Glomerular endothelial cell (primary cell): ENCODE measurements around the gene GLI3. TPM values are rescaled to one million over a fixed set of nuclear protein-coding genes. Genes with fewer than 3 reads are reported as not detected.
A peak's percentile ranks its signal among the peaks of the same experiment; 100 is the strongest.

Source experiments
- DNase-seq: peaks from one replicate; pipeline ENCODE4 v3.0.0-alpha.2; 2011; ENCODE audit warnings: low read depth, low spot score; ENCODE audit errors: extremely low read depth
- total RNA-seq: library from RNA; depleted of rRNA; stranded (reverse); fragments of >200 nt; gene quantifications from 2 replicates; pipeline ENCODE4 v1.2.3, GENCODE V29; 2015

GLI3 gene
- total RNA-seq, 1 donor from 2014 or later, result 10.9 TPM

DNA sequence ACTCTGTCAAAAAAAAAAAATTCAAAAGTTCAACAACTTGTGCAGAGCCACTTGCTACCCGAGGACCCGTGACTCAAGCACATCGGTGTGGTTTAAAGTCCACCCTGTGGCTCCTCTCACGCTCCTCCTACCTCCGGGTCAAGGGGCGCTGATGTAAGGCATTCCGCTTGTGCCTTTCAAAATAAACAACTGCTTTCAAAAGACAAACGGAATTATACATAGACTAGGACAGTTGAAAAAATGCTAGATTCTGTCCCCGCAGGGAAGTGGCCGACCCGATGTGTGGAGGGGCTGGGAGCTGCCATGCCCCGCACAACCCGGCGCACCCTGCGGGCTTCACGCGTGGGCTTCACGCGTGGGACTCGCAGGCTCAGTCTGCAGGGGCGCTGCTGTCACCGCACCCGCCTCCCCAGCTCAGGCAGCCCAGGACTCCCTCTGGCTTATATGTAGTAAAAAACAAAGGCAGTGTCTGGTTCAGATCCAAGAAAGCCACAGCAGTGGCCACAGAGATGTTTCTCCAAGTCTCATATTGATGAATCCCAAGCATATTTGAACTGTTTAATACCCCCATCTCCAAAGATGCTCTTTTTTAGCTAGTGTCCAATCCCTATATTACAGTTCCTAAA, 294.4 kb downstream of the GLI3 start:
- no peak for DNase-seq

DNA sequence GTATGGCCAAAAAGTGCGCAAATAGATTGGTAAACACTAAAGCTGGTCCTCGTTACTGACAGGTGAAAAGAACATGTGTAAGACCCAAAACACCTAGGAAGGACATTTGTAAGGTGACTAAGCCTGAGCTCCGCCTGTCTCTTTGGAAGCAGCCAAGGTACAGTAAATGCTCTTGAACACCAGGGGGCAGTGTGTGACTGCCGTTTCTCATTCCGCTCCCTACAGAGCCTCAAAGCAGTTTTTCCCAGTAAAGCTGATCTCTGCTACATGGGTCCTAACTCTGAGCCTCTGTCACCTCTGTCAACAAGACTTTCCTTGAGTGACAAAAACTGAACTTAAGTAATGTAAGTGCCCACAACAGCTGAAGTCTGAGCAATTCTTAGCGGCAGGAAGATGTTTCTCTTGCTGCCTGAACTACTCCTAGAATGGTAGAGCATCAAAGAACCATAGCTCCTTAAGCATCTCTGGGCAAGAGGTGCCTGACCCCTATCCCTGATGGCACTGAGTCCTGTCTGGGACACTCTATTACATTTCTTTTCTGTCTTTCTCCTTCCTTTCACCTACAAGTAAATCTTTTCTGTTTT, 296.2 kb downstream of the GLI3 start:
- DNase-seq, result no peak

DNA sequence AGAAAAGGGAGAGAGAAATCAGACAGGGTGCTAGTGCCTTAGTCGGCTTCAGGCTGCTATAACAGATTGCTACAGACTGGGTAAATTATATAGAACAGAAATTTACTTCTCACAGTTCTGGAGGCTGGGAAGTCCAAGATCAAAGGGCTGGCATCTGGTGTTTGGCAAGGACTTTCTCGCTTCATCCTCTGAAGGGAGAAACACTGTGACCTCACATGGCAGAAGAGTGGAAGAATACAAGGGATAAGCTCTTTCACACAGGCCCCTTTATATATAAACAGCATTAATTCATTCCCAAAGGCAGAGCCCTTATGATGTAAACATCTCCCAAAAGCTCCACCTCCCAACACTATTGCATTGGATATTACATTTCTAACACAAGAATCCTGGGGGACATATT, 298.6 kb downstream of the GLI3 start:
- DNase-seq, result no peak

DNA sequence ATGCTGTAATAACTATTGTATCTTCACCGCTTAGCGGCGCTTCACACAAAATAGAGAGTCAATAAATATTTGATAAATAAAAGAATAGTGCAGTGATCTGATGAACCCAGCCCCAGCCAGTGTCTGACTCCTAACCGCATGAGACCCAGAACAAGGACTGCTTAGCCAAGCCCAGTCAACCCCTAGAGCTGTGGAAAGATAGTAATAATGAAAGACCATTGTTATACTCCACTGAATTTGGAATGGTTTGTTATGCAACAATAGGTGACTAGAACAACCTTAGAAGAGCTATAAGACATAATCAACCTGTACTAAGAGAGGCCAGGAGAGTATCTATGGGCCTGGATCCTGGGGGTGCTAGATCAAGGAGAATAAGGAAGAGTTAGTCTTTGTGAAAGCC, 303.6 kb downstream of the GLI3 start:
- no peak for DNase-seq

DNA sequence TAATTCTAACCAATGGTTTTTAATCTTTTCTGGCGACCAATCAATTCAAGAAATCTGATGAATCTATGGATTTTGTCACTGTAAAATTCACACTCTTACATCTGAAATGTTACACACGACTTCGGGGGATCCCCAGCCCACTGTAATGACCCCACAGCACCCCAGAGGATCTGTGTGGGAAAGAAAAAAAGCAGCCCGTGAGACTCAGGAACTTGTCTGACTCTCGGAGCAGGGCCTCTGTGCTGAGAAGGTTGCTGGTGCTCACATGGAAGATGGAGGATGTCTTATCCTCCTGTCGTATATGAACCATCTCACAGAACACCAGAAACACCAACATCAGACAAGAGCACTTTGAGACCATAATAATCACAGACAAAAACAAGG, 305.8 kb downstream of the GLI3 start:
- DNase-seq, result no peak

DNA sequence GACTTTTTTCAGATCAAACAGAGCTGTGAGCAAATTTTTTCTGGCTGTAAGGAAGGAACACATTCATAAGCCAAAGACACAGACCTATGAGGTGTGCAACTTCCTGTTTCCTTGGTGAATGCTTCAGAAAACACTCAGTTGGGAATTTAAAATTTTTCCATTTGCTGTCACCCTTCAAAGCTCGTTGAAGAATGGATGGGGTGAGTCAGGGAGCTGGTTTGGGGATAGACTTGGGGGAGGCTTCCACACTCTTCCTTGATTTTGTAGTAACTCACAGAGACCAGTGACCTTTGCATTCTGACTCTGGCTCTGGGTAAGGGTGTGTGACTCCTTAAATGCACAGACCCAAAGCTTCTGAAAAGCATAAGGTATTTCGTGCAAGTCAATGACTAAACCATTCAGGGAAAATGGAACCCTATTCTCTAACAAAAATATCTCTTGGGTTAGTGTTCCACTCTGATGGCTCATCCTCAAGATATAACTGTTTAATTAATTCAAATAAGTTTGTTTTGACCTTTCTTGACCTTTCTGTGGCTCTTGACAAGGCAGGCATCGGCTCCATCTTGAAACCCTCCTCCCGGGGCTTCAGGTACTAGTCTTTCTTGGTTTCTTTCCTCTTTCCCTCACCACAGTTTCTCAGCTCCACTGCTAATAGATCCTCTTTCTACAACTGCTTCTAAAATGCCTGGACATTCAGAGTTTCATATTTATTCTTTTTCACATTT, 306.3 kb downstream of the GLI3 start:
- no peak for DNase-seq

DNA sequence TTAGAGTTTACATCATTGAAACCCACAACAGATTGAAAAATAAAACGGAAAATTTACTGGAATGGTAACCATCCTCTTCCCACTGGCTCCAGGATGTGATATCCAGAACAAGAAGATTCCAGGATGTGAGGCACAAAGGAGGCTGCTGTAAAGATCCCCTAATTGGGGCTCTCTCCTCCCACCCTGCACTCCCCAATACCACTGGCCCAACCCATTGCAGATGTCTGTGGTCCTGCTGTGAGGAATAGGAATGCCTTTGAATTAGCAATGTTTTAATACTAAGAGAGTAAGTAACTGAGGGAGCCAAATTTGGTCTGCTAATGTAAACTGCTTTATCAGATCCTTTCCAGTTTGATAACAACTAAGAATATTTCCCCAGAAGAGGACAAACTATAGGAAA, 308.2 kb downstream of the GLI3 start:
- no peak for DNase-seq

DNA sequence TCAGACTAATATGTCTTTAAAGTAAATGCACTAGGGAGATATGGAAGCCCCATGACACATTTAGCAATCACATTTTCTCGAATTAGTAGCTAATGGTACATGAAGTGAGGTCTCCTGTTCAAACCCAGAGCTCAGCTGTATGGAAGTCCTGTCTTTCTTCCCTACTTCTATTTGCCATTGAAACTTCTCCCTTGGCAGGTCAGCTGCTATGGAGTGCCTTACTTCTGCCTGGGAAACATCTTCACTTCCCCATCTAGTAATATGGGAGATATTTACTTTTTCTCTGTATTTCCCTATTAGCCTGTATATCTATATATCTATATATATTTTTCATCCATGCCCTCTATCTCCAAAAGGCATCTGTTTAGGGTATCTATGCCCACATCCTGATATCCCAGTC, 308.8 kb downstream of the GLI3 start:
- no peak for DNase-seq

DNA sequence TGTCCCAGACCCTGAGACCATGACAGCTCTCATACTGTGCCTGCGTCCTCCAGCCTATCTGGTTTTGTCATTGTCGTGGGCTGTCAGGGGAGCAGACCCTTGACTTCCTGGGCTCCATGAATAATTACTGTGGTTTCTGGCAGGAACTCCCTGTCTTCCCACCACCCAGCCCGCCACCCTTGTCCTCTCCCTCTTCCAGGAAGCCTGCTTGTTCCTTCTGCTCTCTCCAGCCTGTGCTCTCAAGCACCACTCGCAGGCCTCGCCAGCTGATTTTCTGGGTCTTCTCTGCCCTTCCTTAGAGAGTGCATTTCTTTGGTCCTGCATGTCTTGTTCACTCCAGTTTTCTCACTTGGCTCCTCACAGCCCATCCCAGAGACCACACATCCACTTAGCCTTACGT, 309.6 kb downstream of the GLI3 start:
- no peak for DNase-seq

DNA sequence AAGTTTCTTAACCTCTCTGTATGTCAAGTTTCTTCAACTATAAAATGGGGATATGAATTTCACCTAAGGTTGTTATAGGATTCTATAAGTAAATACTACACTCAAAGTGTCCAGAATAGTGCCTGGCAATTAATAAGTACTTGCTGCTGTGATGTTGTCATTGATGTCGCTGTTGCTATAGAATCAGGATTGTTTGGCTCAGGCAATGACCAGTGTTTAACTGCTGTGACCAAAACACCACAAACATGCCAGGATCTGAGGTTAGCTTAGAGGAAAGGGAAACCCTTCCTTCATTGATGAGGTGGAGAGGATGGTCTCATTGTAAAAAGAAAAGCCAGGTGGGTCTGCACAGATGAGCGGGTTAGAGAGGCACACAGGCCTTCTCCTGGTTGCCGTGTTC, 311.1 kb downstream of the GLI3 start:
- DNase-seq, result no peak

DNA sequence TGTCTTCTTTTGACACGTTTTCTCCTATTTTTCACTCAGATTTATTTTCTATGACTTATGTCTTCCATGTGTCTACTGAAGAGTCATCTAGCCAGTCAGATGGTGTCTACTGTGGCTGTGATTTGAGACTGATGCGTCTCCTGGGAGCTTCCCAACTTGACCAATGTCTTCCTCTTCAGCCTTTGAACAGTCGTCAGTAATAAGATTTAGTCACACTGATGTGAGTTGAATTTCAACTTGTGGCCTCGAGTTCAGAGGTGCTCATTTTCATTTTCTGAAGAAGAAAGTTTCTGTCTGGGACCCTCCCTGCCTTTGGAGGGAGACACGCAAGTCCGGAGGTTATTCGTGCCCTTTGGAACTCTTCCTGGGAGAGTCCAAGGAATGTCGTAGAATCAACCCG, 312.2 kb downstream of the GLI3 start:
- no peak for DNase-seq

DNA sequence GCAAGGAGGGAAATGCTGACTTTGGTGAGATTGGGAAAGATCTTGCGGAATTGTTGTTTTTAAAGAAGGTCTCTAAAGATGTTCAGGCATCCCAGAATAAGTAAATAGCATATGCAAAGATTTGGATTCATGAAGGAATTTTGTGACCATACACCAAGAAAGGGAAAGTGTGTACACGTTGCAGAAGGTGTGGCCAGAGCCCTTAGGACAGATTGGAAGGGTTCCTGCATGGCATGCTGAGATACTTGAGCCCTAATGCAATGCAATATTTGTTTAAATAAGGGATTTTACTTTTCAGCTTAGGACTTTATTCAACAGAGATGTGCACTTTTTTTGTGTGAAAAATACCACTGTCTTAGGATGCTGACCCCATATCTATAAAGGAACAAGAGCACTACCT, 314.6 kb downstream of the GLI3 start:
- no peak for DNase-seq

DNA sequence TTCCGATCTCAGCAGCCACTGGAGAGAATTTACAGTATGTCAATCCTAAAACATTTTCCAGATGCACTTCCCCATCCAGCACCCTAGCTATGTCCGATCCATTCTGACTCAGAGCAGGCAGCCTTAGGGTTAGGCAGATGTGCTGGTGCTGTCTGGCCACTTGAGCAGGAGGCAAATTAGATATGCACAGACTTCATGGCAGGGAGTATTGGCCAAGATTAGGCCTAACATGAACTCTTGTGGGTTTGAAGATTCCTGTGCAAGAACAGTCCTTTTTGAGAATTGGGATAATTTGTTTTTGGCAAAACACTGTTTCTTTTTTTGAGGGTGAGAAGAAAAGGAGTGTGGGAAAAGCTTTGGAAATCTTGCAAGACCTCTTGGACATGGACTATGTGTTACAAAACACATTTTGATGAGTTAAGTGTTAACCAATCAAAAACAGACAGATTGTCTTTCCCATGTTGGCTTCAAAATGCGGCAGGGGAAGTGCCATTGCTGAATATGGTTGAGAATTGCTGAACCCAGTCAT, 315.5 kb downstream of the GLI3 start:
- no peak for DNase-seq

DNA sequence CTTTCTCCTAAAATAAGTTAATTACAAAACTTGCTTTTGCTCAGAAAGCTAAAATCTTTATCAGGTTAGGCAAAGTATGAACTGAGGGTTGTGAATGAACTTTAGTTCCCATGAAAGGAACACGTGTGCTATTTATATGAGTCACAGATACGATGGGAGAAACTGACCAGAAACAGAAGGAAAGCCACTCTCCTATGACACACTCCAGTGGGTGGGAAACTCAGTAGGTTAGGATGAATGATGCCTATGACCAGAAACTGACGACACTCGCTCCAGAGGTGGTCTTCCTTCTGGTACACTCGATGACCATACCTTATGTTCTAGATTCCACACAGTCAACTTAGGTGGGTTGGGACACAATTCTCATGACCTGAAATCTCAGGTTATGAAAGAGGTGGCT, 318.4 kb downstream of the GLI3 start:
- DNase-seq, result no peak

DNA sequence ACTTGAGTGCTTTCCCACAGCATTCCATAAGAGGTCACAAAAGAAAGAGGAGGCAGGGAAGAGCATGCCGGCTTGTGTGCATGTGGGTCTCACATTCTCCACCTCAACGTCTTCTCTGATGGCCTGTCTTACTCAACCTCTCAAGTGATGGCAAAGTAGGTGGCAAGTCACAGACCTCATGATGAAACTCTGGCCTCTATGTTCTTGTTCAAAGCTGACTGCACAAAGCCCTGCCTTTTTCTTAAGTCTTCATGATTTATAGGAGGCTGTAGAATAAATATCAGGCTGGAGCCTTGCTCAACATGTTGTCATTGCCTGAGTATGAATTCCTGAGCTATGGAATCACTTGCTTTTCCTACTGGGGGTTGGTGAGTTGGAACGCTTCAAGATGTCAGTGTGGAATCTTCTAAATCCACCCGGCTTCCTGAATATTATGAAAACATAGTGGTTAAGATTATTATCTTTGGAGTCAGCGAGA, 320.5 kb downstream of the GLI3 start:
- peak; percentile 77 for DNase-seq

DNA sequence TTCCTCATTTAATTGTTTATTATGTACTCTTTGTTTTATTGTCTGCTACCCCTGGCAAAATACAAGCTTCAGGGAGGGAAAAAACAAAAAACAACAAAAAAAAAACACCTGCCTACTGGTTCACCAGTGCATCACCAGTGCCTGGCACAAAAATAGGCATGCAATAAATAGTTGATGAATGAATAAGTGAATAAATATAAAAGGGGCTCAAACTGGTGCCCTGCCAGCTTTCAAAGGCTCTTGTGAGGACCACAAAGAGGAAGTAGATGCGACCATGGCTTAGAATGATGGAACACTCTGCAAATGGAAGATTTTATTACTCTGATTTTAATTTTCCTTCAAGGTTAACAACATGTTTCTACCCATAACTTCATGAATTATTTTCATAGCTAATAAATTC, 321.1 kb downstream of the GLI3 start:
- no peak for DNase-seq

DNA sequence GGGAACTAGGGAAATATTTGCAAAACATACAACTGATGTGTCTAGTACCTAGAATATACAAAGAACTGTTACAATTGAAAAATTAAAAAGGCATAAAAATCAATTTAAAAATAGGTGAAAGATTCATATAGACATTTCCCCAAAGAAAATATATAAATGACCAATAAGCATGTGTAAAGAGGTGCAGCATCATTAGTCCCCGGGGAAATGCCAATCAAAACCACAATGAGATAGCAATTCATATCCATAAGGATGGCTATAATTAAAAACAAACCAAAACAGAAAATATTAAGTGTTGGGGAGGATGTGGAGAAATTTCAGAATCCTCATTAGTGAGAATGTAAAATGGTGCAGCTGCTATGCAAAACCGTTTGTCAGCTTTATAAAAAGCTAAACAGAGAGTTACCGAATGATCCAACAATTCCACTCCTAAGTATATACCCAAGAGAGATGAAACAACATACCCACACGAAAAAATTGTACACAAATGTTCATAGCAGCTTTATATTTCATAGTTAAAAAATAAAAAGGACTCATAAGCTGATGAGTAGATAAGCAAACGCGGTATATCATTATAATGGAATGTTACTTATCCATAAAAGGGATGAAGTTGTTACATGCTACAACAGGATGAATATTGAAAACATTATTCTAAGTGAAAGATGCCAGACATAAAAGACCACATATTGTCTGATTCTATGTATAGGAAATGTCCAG, 324.0 kb downstream of the GLI3 start:
- no peak for DNase-seq

DNA sequence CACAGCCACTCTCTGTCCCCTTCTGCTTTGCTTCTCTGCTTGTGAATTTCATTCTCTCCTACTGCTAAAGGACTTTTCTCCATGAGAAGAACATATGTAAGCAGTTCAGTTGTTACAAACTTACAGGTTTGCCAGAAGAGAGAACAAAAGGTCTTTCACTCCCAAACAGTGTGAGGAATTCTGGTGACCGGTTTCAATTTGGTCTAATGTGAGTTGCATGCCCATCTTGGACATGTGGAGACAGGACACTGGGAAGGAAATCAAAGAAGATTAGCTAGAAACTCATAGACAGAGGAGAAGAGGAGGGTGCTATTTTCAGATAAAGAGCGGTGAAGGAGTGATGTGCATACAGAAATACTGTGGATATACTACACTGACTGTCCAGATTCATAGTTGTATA, 324.6 kb downstream of the GLI3 start:
- DNase-seq, result no peak

DNA sequence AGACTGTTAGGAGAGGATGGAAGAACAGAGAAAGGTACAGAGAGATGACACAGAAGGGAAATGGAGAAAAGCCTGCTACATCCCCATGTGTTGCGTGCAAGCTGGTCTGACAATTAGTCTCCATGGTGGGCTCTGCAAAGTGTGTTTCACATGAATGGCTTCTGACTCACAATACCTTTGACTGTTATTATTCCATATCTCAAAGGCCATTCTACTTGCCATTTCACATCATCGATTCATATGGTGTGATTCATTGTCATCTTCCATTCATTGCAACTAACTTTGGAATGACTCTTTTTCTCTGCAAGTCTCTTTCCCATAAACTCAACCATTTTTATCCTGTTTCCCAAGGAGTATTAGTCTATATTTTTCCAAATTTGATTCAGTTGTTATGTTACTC, 325.2 kb downstream of the GLI3 start:
- no peak for DNase-seq
